ENCODE data around the gene KNDC1.

DNA sequence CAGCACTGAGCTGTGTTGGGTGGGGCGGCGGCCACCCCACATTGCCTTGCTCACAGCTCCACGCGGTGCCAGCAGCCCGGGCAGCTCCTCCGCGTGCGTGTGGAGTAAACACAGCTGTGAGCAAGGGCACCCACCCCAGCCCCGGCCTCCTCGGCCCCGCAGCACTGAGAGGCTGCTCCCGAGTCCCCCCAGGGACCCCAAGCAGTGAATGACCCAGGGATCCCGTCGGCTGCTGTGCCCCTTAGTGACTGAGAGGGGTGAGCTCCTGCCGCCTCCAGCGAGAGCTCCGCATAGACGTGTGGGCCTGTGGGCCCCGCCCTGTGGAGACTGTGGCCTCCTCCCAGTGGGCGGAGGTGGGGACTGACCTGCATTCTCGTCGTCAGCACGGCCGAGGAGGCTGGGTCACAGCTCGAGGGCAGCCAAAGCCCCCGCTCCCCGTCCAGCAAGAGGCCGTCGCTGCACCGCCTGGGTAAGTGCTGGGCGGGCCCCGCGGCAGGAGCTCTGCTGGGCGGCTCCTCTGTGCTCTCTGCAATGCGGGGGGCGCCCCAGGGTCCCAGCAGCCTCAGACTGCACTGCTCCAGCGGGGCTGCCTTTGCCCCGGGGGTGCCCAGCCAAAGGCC is 40.1 kb downstream of the KNDC1 start:
- TF ChIP-seq ZNF274 (IDR thresholded peaks at IDR 0.05; ENCODE audit: low read depth, low read length) (no peak), YY1 (IDR thresholded peaks at IDR 0.05; ENCODE audit: insufficient read depth, insufficient read length) (no peak)
